Measurements from ENCODE around the gene LHFPL3.

LHFPL3 gene

GRCh38 chr7:104898434-104898833 is 570.0 kb downstream of the LHFPL3 start:
- H3K4me3 ChIP-seq (ENCODE audit: low read depth, low read length): no peak overlapping the region
- DNase-seq (ENCODE audit: low read depth): no peak
- TF ChIP-seq CTCF (IDR thresholded peaks at IDR 0.05; ENCODE audit: control insufficient read depth, extremely low read depth, insufficient read depth): no peak

- no peak for DNase-seq (ENCODE audit: low read depth)
- no peak for TF ChIP-seq CTCF (IDR thresholded peaks at IDR 0.05; ENCODE audit: control insufficient read depth, extremely low read depth, insufficient read depth)
Observed at GRCh38 chr7:104900525-104901239, 572.3 kb downstream of the LHFPL3 start.

GRCh38 chr7:104901240-104901619 is 572.8 kb downstream of the LHFPL3 start:
- no peak for DNase-seq (ENCODE audit: low read depth)
- TF ChIP-seq CTCF (IDR thresholded peaks at IDR 0.05; ENCODE audit: control insufficient read depth, extremely low read depth, insufficient read depth): no peak
- H3K4me3 ChIP-seq (ENCODE audit: low read depth, low read length): no peak overlapping the region

More at GRCh38 chr7:104900525-104901239, 572.3 kb downstream of the LHFPL3 start:
- H3K4me3 ChIP-seq (ENCODE audit: low read depth, low read length): no peak overlapping the region

- DNase-seq (ENCODE audit: low read depth): no peak
- no peak for TF ChIP-seq CTCF (IDR thresholded peaks at IDR 0.05; ENCODE audit: control insufficient read depth, extremely low read depth, insufficient read depth)
- no peak overlapping the region for H3K4me3 ChIP-seq (ENCODE audit: low read depth, low read length)
Observed at GRCh38 chr7:104902183-104902582, 573.8 kb downstream of the LHFPL3 start.

- TF ChIP-seq CTCF (IDR thresholded peaks at IDR 0.05; ENCODE audit: control insufficient read depth, extremely low read depth, insufficient read depth): no peak
- no peak overlapping the region for H3K4me3 ChIP-seq (ENCODE audit: low read depth, low read length)
- no peak for DNase-seq (ENCODE audit: low read depth)
Observed at GRCh38 chr7:104903044-104903443, 574.6 kb downstream of the LHFPL3 start.

- TF ChIP-seq CTCF (IDR thresholded peaks at IDR 0.05; ENCODE audit: control insufficient read depth, extremely low read depth, insufficient read depth): no peak
- H3K4me3 ChIP-seq (ENCODE audit: low read depth, low read length): no peak overlapping the region
- no peak for DNase-seq (ENCODE audit: low read depth)
Observed at GRCh38 chr7:104903846-104904245, 575.4 kb downstream of the LHFPL3 start.

- H3K4me3 ChIP-seq (ENCODE audit: low read depth, low read length): no peak overlapping the region
- no peak for TF ChIP-seq CTCF (IDR thresholded peaks at IDR 0.05; ENCODE audit: control insufficient read depth, extremely low read depth, insufficient read depth)
- DNase-seq (ENCODE audit: low read depth): no peak
Observed at GRCh38 chr7:104906032-104906431, 577.6 kb downstream of the LHFPL3 start.
